HCT116 (cell line): ENCODE measurements around the gene RAPSN. TPM values are rescaled to one million over a fixed set of nuclear protein-coding genes. Genes with fewer than 3 reads are reported as not detected.

ENCODE experiments used
- ATAC-seq: fragments of 200-7000 bp; cut with Tn5 transposase; 2 replicates; pipeline ENCODE4 v1.9.1; 2020; ENCODE audit warnings: mild to moderate bottlenecking, moderate library complexity
- BruUV-seq: library from RNA; stranded (reverse); fragments of 400-500 nt; replicated peaks from 2 replicates; lab custom pipeline; 2021; lab: Mats Ljungman, UMichigan
- CTCF ChIA-PET: fragments of 300-600 bp; sonication (Branson Sonifier 250); formaldehyde crosslinking; loops from one replicate; lab custom pipeline; 2021; ENCODE audit warnings: antibody characterized with exemption; lab: Charles Lee
- POLR2A ChIA-PET: fragments of 300-600, 350-600 bp; sonication (Branson Sonifier 250); formaldehyde crosslinking; loops from one replicate; lab custom pipeline; 2021; ENCODE audit warnings: antibody characterized with exemption; lab: Charles Lee
- RAD21 ChIA-PET, 2 experiments: fragments of 300-600 bp; sonication (Branson Sonifier 250); formaldehyde crosslinking; loops; one replicate each; lab custom pipeline; 2023; ENCODE audit warnings: low total read pairs in 2 of 2; ENCODE audit not compliant: uncharacterized antibody in 2 of 2, unreplicated experiment in 2 of 2, low non-redundant PET in 1 of 2; lab: Charles Lee
- DNase-seq: peaks from one replicate; pipeline ENCODE4 v3.0.0-alpha.2; 2010; ENCODE audit warnings: low read depth, low spot score
- H2AFZ ChIP-seq: fragments of 200-600 bp; shearing (Covaris generic), sonication (generic); 2 replicates; pipeline ENCODE4 v1.6.1; 2017; ENCODE audit warnings: low read depth, mixed run types, mixed read lengths, antibody characterized with exemption, low read length; ENCODE audit not compliant: poor library complexity, severe bottlenecking
- H3K27ac ChIP-seq: 2 replicates; pipeline ENCODE4 v1.5.1; 2012; ENCODE audit warnings: low read depth, low read length
- H3K27me3 ChIP-seq: fragments of 200-600 bp; sonication (generic); 2 replicates; pipeline ENCODE4 v1.6.1; 2016; ENCODE audit warnings: mixed run types, low read length, mixed read lengths; ENCODE audit not compliant: insufficient read depth
- H3K36me3 ChIP-seq, 2 experiments: fragments of 200-500 bp in 1 of 2; fragments of 200-600 bp in 1 of 2; sonication (Bioruptor generic) in 1 of 2; sonication (generic) in 1 of 2; 2 replicates each; pipeline versions ENCODE4 v1.5.1 to v1.6.1; 2014 to 2016; ENCODE audit warnings: low read length in 2 of 2, inconsistent platforms in 1 of 2, mixed read lengths in 1 of 2, mixed run types in 1 of 2; ENCODE audit not compliant: insufficient read depth in 2 of 2, control insufficient read depth in 1 of 2
- H3K4me1 ChIP-seq, 2 experiments: fragments of 200-600 bp in 1 of 2; sonication (generic) in 1 of 2; 2 replicates each; pipeline versions ENCODE4 v1.5.1 to v1.6.1; 2012 to 2017; ENCODE audit warnings: low read length in 2 of 2, inconsistent platforms in 1 of 2, mild to moderate bottlenecking in 1 of 2, mixed read lengths in 1 of 2, mixed run types in 1 of 2, moderate library complexity in 1 of 2; ENCODE audit not compliant: insufficient read depth in 2 of 2, control insufficient read depth in 1 of 2
- H3K4me2 ChIP-seq: fragments of 200-600 bp; sonication (generic); 2 replicates; pipeline ENCODE4 v1.6.1; 2017; ENCODE audit warnings: mixed run types, low read length, mixed read lengths
- H3K4me3 ChIP-seq, 2 experiments: fragments of 200-600 bp in 1 of 2; sonication (generic) in 1 of 2; replicated peaks in 1 of 2; 2 replicates each; pipeline ENCODE4 v1.5.1; 2011 to 2016; ENCODE audit warnings: low read length in 2 of 2, control low read depth in 1 of 2, low read depth in 1 of 2, mild to moderate bottlenecking in 1 of 2, mixed read lengths in 1 of 2, mixed run types in 1 of 2
- H3K79me2 ChIP-seq: fragments of 200-600 bp; sonication (generic); 2 replicates; pipeline ENCODE4 v1.6.1; 2017; ENCODE audit warnings: mild to moderate bottlenecking, mixed run types, low read length, moderate library complexity, mixed read lengths; ENCODE audit not compliant: insufficient read depth
- H3K9ac ChIP-seq: fragments of 200-600 bp; sonication (generic); 2 replicates; pipeline ENCODE4 v1.6.1; 2016; ENCODE audit warnings: low read length, mixed read lengths
- H3K9me2 ChIP-seq: fragments of 200-600 bp; sonication (generic), shearing (Covaris generic); 2 replicates; pipeline ENCODE4 v1.6.1; 2017; ENCODE audit warnings: mixed run types, mild to moderate bottlenecking, moderate library complexity; ENCODE audit not compliant: insufficient read depth
- H3K9me3 ChIP-seq, 2 experiments: fragments of 200-500 bp in 1 of 2; fragments of 200-600 bp in 1 of 2; sonication (Bioruptor generic) in 1 of 2; sonication (generic) in 1 of 2; 2 replicates each; pipeline ENCODE4 v1.6.1; 2014 to 2017; ENCODE audit warnings: low read length in 2 of 2, mixed read lengths in 2 of 2, inconsistent platforms in 1 of 2, low read depth in 1 of 2, mild to moderate bottlenecking in 1 of 2, mixed run types in 1 of 2, moderate library complexity in 1 of 2; ENCODE audit not compliant: control insufficient read depth in 1 of 2, insufficient read depth in 1 of 2
- H4K20me1 ChIP-seq: fragments of 200-600 bp; sonication (generic), shearing (Covaris generic); 2 replicates; pipeline ENCODE4 v1.6.1; 2017; ENCODE audit warnings: mixed run types, mild to moderate bottlenecking, moderate library complexity; ENCODE audit not compliant: insufficient read depth
- CBX3 ChIP-seq: IDR thresholded peaks from 2 replicates; pipeline ENCODE4 v1.6.1; 2012; ENCODE audit warnings: low read depth
- ELF1 ChIP-seq: IDR thresholded peaks from 2 replicates; pipeline ENCODE4 v1.6.1; 2012; ENCODE audit warnings: low read depth, borderline replicate concordance
- EZH2 ChIP-seq: fragments of 200-600 bp; sonication (generic); IDR thresholded peaks from 2 replicates; pipeline ENCODE4 v1.6.1; 2017; ENCODE audit warnings: antibody characterized with exemption, mixed run types
- EZH2phosphoT487 ChIP-seq: fragments of 200-600 bp; IDR thresholded peaks from 2 replicates; pipeline ENCODE4 v1.6.1; 2018; ENCODE audit warnings: antibody characterized with exemption, borderline replicate concordance
- JUND ChIP-seq: IDR thresholded peaks from 2 replicates; pipeline ENCODE4 v1.6.1; 2012
- POLR2A ChIP-seq: IDR thresholded peaks from 2 replicates; pipeline ENCODE4 v1.7.0; 2011; ENCODE audit warnings: borderline replicate concordance; ENCODE audit not compliant: insufficient read depth, insufficient read length; ENCODE audit errors: extremely low read depth
- POLR2AphosphoS5 ChIP-seq: IDR thresholded peaks from 2 replicates; pipeline ENCODE4 v1.6.1; 2011; ENCODE audit warnings: mild to moderate bottlenecking, low read depth, low read length, moderate library complexity
- RAD21 ChIP-seq: IDR thresholded peaks from 2 replicates; pipeline ENCODE4 v1.6.1; 2012; ENCODE audit warnings: low read depth, mild to moderate bottlenecking
- SRF ChIP-seq: IDR thresholded peaks from 2 replicates; pipeline ENCODE4 v1.6.1; 2012; ENCODE audit warnings: low read depth
- YY1 ChIP-seq: IDR thresholded peaks from 2 replicates; pipeline ENCODE4 v1.6.1; 2011; ENCODE audit warnings: low read length, low read depth, moderate library complexity, mild to moderate bottlenecking; ENCODE audit not compliant: insufficient replicate concordance; ENCODE audit errors: extremely low read depth
- ZNF274 ChIP-seq: fragments of 200-500 bp; sonication (Bioruptor generic); IDR thresholded peaks from 2 replicates; pipeline ENCODE4 v1.6.1; 2014; ENCODE audit warnings: mild to moderate bottlenecking, low read depth, low read length, inconsistent platforms
- intact Hi-C: fragments of 100-400 bp; cut with micrococcal nuclease; formaldehyde crosslinking; loops from 2 replicates; pipeline ENCODE4 v1.10.0; 2022
- total RNA-seq: library from RNA; stranded (reverse); gene quantifications from one replicate; pipeline ENCODE4 v1.2.1, GENCODE V29; 2021; ENCODE audit not compliant: unreplicated experiment
- TF ChIP-seq, protein P1 (sequence below): IDR thresholded peaks from 2 replicates; pipeline ENCODE4 v1.6.1; 2011; ENCODE audit warnings: mild to moderate bottlenecking, low read length, moderate library complexity; ENCODE audit not compliant: insufficient replicate concordance; ENCODE audit errors: extremely low read depth
- TF ChIP-seq, protein P2 (sequence below): IDR thresholded peaks from 2 replicates; pipeline ENCODE4 v1.6.1; 2012; ENCODE audit warnings: low read depth
- TF ChIP-seq, protein P3 (sequence below): IDR thresholded peaks from 2 replicates; pipeline ENCODE4 v1.6.1; 2012
- TF ChIP-seq, protein P4 (sequence below): IDR thresholded peaks from 2 replicates; pipeline ENCODE4 v1.6.1; 2012

RAPSN gene
- total RNA-seq, 1 experiment from 2014 or later, result 0.57 TPM

DNA sequence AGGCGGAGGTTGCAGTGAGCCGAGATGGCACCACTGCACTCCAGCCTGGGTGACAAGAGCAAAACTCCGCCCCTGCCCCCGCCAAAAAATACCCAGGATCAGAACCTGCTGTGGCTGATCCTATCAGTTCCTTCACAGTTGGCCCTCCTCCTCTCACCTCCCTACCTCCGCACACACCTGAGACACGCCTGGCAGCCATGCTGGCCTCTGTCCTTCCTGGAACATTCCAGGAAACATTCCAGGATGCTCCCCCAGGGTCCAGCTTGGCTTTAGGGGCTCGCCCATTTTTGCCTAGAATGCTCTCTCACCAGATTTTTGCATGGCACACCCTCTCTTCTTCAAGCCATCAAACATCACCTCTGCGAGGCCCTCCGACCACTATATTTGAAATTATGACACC lies 2.1 kb downstream of the RAPSN start:
- ChIA-PET POLR2A (no interaction called here), RAD21 (no interaction called here), CTCF (no interaction called here)
- Histone ChIP-seq H4K20me1 (no peaks in the 10 kb centered on the region), H3K9me2 (no peaks in the 10 kb centered on the region), H3K4me1 (no peaks in the 10 kb centered on the region), H3K9ac (no peak overlapping the region), H3K9me3 (no peaks in the 10 kb centered on the region), H3K4me3 (no peak overlapping the region), H3K36me3 (no peaks in the 10 kb centered on the region), H3K27ac (no peak overlapping the region), H3K79me2 (no peaks in the 10 kb centered on the region), H2AFZ (no peak overlapping the region), H3K27me3 (no peaks in the 10 kb centered on the region), H3K4me2 (no peak overlapping the region)
- ATAC-seq, result no peak
- intact Hi-C loops, result no loop called here
- no peak for DNase-seq
- no TSS peak for BruUV-seq
- TF ChIP-seq POLR2A (no peak), POLR2AphosphoS5 (no peak), JUND (no peak), ZNF274 (no peak), YY1 (no peak), EZH2 (no peak), SRF (no peak), RAD21 (no peak), ELF1 (no peak), CBX3 (no peak), EZH2phosphoT487 (no peak)
- TF ChIP-seq, protein P1, sequence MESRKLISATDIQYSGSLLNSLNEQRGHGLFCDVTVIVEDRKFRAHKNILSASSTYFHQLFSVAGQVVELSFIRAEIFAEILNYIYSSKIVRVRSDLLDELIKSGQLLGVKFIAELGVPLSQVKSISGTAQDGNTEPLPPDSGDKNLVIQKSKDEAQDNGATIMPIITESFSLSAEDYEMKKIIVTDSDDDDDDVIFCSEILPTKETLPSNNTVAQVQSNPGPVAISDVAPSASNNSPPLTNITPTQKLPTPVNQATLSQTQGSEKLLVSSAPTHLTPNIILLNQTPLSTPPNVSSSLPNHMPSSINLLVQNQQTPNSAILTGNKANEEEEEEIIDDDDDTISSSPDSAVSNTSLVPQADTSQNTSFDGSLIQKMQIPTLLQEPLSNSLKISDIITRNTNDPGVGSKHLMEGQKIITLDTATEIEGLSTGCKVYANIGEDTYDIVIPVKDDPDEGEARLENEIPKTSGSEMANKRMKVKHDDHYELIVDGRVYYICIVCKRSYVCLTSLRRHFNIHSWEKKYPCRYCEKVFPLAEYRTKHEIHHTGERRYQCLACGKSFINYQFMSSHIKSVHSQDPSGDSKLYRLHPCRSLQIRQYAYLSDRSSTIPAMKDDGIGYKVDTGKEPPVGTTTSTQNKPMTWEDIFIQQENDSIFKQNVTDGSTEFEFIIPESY, result no peak
- TF ChIP-seq, protein P2, sequence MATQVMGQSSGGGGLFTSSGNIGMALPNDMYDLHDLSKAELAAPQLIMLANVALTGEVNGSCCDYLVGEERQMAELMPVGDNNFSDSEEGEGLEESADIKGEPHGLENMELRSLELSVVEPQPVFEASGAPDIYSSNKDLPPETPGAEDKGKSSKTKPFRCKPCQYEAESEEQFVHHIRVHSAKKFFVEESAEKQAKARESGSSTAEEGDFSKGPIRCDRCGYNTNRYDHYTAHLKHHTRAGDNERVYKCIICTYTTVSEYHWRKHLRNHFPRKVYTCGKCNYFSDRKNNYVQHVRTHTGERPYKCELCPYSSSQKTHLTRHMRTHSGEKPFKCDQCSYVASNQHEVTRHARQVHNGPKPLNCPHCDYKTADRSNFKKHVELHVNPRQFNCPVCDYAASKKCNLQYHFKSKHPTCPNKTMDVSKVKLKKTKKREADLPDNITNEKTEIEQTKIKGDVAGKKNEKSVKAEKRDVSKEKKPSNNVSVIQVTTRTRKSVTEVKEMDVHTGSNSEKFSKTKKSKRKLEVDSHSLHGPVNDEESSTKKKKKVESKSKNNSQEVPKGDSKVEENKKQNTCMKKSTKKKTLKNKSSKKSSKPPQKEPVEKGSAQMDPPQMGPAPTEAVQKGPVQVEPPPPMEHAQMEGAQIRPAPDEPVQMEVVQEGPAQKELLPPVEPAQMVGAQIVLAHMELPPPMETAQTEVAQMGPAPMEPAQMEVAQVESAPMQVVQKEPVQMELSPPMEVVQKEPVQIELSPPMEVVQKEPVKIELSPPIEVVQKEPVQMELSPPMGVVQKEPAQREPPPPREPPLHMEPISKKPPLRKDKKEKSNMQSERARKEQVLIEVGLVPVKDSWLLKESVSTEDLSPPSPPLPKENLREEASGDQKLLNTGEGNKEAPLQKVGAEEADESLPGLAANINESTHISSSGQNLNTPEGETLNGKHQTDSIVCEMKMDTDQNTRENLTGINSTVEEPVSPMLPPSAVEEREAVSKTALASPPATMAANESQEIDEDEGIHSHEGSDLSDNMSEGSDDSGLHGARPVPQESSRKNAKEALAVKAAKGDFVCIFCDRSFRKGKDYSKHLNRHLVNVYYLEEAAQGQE, result no peak
- TF ChIP-seq, protein P3, sequence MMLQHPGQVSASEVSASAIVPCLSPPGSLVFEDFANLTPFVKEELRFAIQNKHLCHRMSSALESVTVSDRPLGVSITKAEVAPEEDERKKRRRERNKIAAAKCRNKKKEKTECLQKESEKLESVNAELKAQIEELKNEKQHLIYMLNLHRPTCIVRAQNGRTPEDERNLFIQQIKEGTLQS, result no peak
- TF ChIP-seq, protein P4, sequence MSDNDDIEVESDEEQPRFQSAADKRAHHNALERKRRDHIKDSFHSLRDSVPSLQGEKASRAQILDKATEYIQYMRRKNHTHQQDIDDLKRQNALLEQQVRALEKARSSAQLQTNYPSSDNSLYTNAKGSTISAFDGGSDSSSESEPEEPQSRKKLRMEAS, result no peak
